SK-N-SH (cell line): ENCODE measurements around the gene C11orf97. TPM values are rescaled to one million over a fixed set of nuclear protein-coding genes. Genes with fewer than 3 reads are reported as not detected.

Experiments used
- CTCF ChIA-PET: fragments of 300-600, 350-600 bp; formaldehyde crosslinking; extraction: SDS; loops from one replicate; lab custom pipeline; 2021; lab: Yijun Ruan, JAX
- POLR2A ChIA-PET: fragments of 350-600 bp; sonication (Branson Sonifier 250); formaldehyde crosslinking; extraction: SDS; loops from one replicate; lab custom pipeline; 2020; ENCODE audit warnings: antibody characterized with exemption, inconsistent platforms; lab: Yijun Ruan, JAX
- DNase-seq: peaks from one replicate; pipeline ENCODE4 v3.0.0; 2012
- H2AFZ ChIP-seq: fragments of 200-600 bp; sonication (generic); 2 replicates; pipeline ENCODE4 v1.8.1; 2016; ENCODE audit warnings: antibody characterized with exemption, mild to moderate bottlenecking, low read depth
- H3F3A ChIP-seq: fragments of 200-600 bp; sonication (generic); replicated peaks from 2 replicates; pipeline ENCODE3; 2016; ENCODE audit warnings: antibody characterized with exemption, mild to moderate bottlenecking; ENCODE audit not compliant: insufficient read depth
- H3K27ac ChIP-seq, 2 experiments: fragments of 200-500 bp in 1 of 2; fragments of 200-600 bp in 1 of 2; sonication (Bioruptor generic) in 1 of 2; sonication (generic), shearing (Covaris generic) in 1 of 2; 2 replicates each; pipeline versions ENCODE4 v1.5.1 to v1.6.1; 2014 to 2016; ENCODE audit warnings: low read depth in 2 of 2, inconsistent platforms in 1 of 2, low read length in 1 of 2, mild to moderate bottlenecking in 1 of 2, mixed read lengths in 1 of 2
- H3K27me3 ChIP-seq: fragments of 200-600 bp; sonication (generic), shearing (Covaris generic); 2 replicates; pipeline ENCODE4 v1.6.1; 2016; ENCODE audit warnings: mixed run types; ENCODE audit not compliant: insufficient read depth
- H3K36me3 ChIP-seq, 2 experiments: fragments of 200-500 bp in 1 of 2; fragments of 200-600 bp in 1 of 2; sonication (Bioruptor generic) in 1 of 2; sonication (generic) in 1 of 2; replicated peaks in 1 of 2; 2 replicates each; pipeline versions ENCODE3 to v1.5.1; 2014 to 2016; ENCODE audit warnings: low read length in 1 of 2, mild to moderate bottlenecking in 1 of 2; ENCODE audit not compliant: insufficient read depth in 2 of 2, control insufficient read depth in 1 of 2
- H3K4me1 ChIP-seq, 2 experiments: fragments of 200-500 bp in 1 of 2; fragments of 200-600 bp in 1 of 2; sonication (Bioruptor generic) in 1 of 2; sonication (generic), shearing (Covaris generic) in 1 of 2; 2 replicates each; pipeline versions ENCODE4 v1.5.1 to v1.6.1; 2014 to 2016; ENCODE audit warnings: low read depth in 1 of 2, low read length in 1 of 2, mixed run types in 1 of 2; ENCODE audit not compliant: insufficient read depth in 2 of 2, control insufficient read depth in 1 of 2
- H3K4me2 ChIP-seq: fragments of 200-600 bp; sonication (generic), shearing (Covaris generic); 2 replicates; pipeline ENCODE4 v1.6.1; 2017; ENCODE audit warnings: mixed run types
- H3K4me3 ChIP-seq, 2 experiments: fragments of 200-500 bp in 1 of 2; fragments of 200-600 bp in 1 of 2; sonication (Bioruptor generic) in 1 of 2; sonication (generic), shearing (Covaris generic) in 1 of 2; 2 replicates each; pipeline versions ENCODE4 v1.5.1 to v1.8.1; 2014 to 2016; ENCODE audit warnings: low read depth in 2 of 2, inconsistent platforms in 1 of 2, low read length in 1 of 2, mild to moderate bottlenecking in 1 of 2, mixed read lengths in 1 of 2, moderate library complexity in 1 of 2
- H3K79me2 ChIP-seq: fragments of 200-600 bp; sonication (generic); 2 replicates; pipeline ENCODE4 v1.8.1; 2017; ENCODE audit warnings: mild to moderate bottlenecking; ENCODE audit not compliant: insufficient read depth
- H3K9ac ChIP-seq: fragments of 200-600 bp; sonication (generic); 2 replicates; pipeline ENCODE4 v1.6.1; 2017; ENCODE audit warnings: mixed run types
- H3K9me2 ChIP-seq: fragments of 200-600 bp; sonication (generic); 2 replicates; pipeline ENCODE4 v1.6.1; 2017; ENCODE audit warnings: mixed run types
- H3K9me3 ChIP-seq: fragments of 200-600 bp; sonication (generic); 2 replicates; pipeline ENCODE4 v1.6.1; 2017; ENCODE audit warnings: mixed run types, mild to moderate bottlenecking, moderate library complexity
- H4K20me1 ChIP-seq: fragments of 200-600 bp; sonication (generic); 2 replicates; pipeline ENCODE4 v1.6.1; 2017; ENCODE audit warnings: mild to moderate bottlenecking, mixed run types; ENCODE audit not compliant: insufficient read depth
- ELF1 ChIP-seq: IDR thresholded peaks from 2 replicates; pipeline ENCODE4 v1.4.0; 2012
- FOSL2 ChIP-seq: IDR thresholded peaks from 2 replicates; pipeline ENCODE4 v1.4.0; 2012; ENCODE audit warnings: low read depth, mild to moderate bottlenecking, moderate library complexity, borderline replicate concordance
- FOXM1 ChIP-seq: IDR thresholded peaks from 2 replicates; pipeline ENCODE4 v1.4.0; 2012; ENCODE audit warnings: low read depth, mild to moderate bottlenecking
- GABPA ChIP-seq: IDR thresholded peaks from 2 replicates; pipeline ENCODE4 v1.4.0; 2012; ENCODE audit warnings: low read depth, mild to moderate bottlenecking
- GATA2 ChIP-seq: sonication (generic); formaldehyde crosslinking; IDR thresholded peaks from 2 replicates; pipeline ENCODE4 v1.5.0; 2020; ENCODE audit warnings: mild to moderate bottlenecking, missing genetic modification reagents
- MXI1 ChIP-seq: IDR thresholded peaks from 2 replicates; pipeline ENCODE4 v1.6.1; 2012; ENCODE audit warnings: mild to moderate bottlenecking, low read depth, low read length, improper control_type of control experiment
- NFIC ChIP-seq: IDR thresholded peaks from 2 replicates; pipeline ENCODE4 v1.4.0; 2012; ENCODE audit warnings: borderline replicate concordance
- NRF1 ChIP-seq: IDR thresholded peaks from 2 replicates; pipeline ENCODE4 v1.6.1; 2012; ENCODE audit warnings: low read depth, mild to moderate bottlenecking, low read length
- PBX3 ChIP-seq: IDR thresholded peaks from 2 replicates; pipeline ENCODE4; 2012
- RCOR1 ChIP-seq: fragments of 150-350 bp; IDR thresholded peaks from 2 replicates; pipeline ENCODE4 v1.6.1; 2017; ENCODE audit warnings: antibody characterized with exemption, low read length
- REST ChIP-seq: IDR thresholded peaks from 2 replicates; pipeline ENCODE4 v1.6.1; 2012; ENCODE audit warnings: mild to moderate bottlenecking, low read depth, low read length, moderate library complexity
- RFX5 ChIP-seq: IDR thresholded peaks from 2 replicates; pipeline ENCODE4 v1.6.1; 2012; ENCODE audit warnings: mild to moderate bottlenecking, improper control_type of control experiment, low read length
- SIN3A ChIP-seq: IDR thresholded peaks from 2 replicates; pipeline ENCODE4 v1.6.1; 2012; ENCODE audit warnings: low read depth, mild to moderate bottlenecking, low read length, moderate library complexity, borderline replicate concordance
- SMC3 ChIP-seq: IDR thresholded peaks from 2 replicates; pipeline ENCODE4 v1.6.1; 2012; ENCODE audit warnings: low read depth, low read length, improper control_type of control experiment
- TCF12 ChIP-seq: IDR thresholded peaks from 2 replicates; pipeline ENCODE4 v1.4.0; 2012
- TEAD4 ChIP-seq: IDR thresholded peaks from 2 replicates; pipeline ENCODE4 v1.4.0; 2012; ENCODE audit warnings: mild to moderate bottlenecking, borderline replicate concordance; ENCODE audit not compliant: insufficient read depth
- USF1 ChIP-seq: IDR thresholded peaks from 2 replicates; pipeline ENCODE4 v1.4.0; 2012; ENCODE audit warnings: low read depth, borderline replicate concordance
- YY1 ChIP-seq: IDR thresholded peaks from 2 replicates; pipeline ENCODE4 v1.4.0; 2012; ENCODE audit warnings: low read depth, mild to moderate bottlenecking
- WGBS: methylation state at CpG from one replicate; pipeline ENCODE4 v1.1.6; 2017; ENCODE audit warnings: low lambda C conversion rate; 5-methylcytosine and 5-hydroxymethylcytosine counted together
- polyA plus RNA-seq, 3 experiments: library from polyadenylated mRNA; depleted of rRNA; stranded (reverse); fragments of >200 nt; gene quantifications; 2 replicates each; pipeline ENCODE4 v1.2.3, GENCODE V29; 2012
- TF ChIP-seq, protein P1 (sequence below): IDR thresholded peaks from 2 replicates; pipeline ENCODE4 v1.4.0; 2012; ENCODE audit warnings: low read depth, borderline replicate concordance

The C11orf97 gene
- polyA plus RNA-seq, 1 of the 3 experiments (the other 2 are of a cell fraction), result not detected

- WGBS, result 70% methylated on average over 4 of the region's 4 CpGs
Measured at GRCh38 chr11:94550513-94550912, 38.3 kb downstream of the C11orf97 start.

More at GRCh38 chr11:94550513-94550912, 38.3 kb downstream of the C11orf97 start:
- Histone ChIP-seq H3K27me3 (no peaks in the 10 kb centered on the region), H2AFZ (no peak overlapping the region), H3K4me2 (no peak overlapping the region), H3K36me3 (peaks cover 0 to 17% of the 10 kb centered on the region in 2 experiments), H3K27ac (no peak overlapping the region), H3K4me3 (no peak overlapping the region), H3K9me3 (no peaks in the 10 kb centered on the region), H4K20me1 (0 out of 2 replicates have a peak, but pooled peaks cover 9% of the 10 kb centered on the region), H3K79me2 (peaks cover 33% of the 10 kb centered on the region), H3F3A (peaks cover 10% of the 10 kb centered on the region), H3K4me1 (peaks cover 3 to 26% of the 10 kb centered on the region in 2 experiments; a peak in 2 of 4 replicates), H3K9ac (no peak overlapping the region), H3K9me2 (no peaks in the 10 kb centered on the region)
- POLR2A ChIA-PET, result no interaction called here
- TF ChIP-seq SIN3A (no peak), FOXM1 (no peak), USF1 (no peak), PBX3 (no peak), TCF12 (no peak), FOSL2 (no peak), NRF1 (no peak), TEAD4 (no peak), RCOR1 (no peak), SMC3 (no peak), GATA2 (no peak), GABPA (no peak), REST (no peak), NFIC (no peak), MXI1 (no peak), YY1 (no peak), RFX5 (no peak), ELF1 (no peak)
- TF ChIP-seq, protein P1, sequence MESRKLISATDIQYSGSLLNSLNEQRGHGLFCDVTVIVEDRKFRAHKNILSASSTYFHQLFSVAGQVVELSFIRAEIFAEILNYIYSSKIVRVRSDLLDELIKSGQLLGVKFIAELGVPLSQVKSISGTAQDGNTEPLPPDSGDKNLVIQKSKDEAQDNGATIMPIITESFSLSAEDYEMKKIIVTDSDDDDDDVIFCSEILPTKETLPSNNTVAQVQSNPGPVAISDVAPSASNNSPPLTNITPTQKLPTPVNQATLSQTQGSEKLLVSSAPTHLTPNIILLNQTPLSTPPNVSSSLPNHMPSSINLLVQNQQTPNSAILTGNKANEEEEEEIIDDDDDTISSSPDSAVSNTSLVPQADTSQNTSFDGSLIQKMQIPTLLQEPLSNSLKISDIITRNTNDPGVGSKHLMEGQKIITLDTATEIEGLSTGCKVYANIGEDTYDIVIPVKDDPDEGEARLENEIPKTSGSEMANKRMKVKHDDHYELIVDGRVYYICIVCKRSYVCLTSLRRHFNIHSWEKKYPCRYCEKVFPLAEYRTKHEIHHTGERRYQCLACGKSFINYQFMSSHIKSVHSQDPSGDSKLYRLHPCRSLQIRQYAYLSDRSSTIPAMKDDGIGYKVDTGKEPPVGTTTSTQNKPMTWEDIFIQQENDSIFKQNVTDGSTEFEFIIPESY, result no peak
- CTCF ChIA-PET, result no interaction called here
- DNase-seq, result no peak
